PFSK-1 (cell line): Measurements from ENCODE around the gene RREB1.

Source experiments
- FOXP2 ChIP-seq: optimal IDR thresholded peaks from 2 replicates; pipeline ENCODE3; 2011; ENCODE audit warnings: borderline replicate concordance, control low read depth, inconsistent platforms; ENCODE audit not compliant: insufficient read depth; ENCODE audit errors: extremely low read length, extremely low read depth
- POLR2AphosphoS5 ChIP-seq: IDR thresholded peaks from 2 replicates; pipeline ENCODE4 v1.6.1; 2012; ENCODE audit warnings: low read depth, mild to moderate bottlenecking, control low read depth, low read length, moderate library complexity
- SIN3A ChIP-seq: IDR thresholded peaks from 2 replicates; pipeline ENCODE4 v1.6.1; 2012; ENCODE audit warnings: mild to moderate bottlenecking, low read length, moderate library complexity, borderline replicate concordance; ENCODE audit not compliant: insufficient read depth
- TAF1 ChIP-seq: IDR thresholded peaks from 2 replicates; pipeline ENCODE4 v1.6.1; 2012; ENCODE audit warnings: low read length, control low read depth, borderline replicate concordance; ENCODE audit not compliant: insufficient read depth
- TF ChIP-seq, protein P1 (sequence below), 2 experiments: IDR thresholded peaks; 2 replicates each; pipeline versions ENCODE4 v1.6.1 to v1.8.0; 2011 to 2012; ENCODE audit warnings: low read depth in 2 of 2, low read length in 2 of 2, control low read depth in 1 of 2, inconsistent platforms in 1 of 2, mild to moderate bottlenecking in 1 of 2, moderate library complexity in 1 of 2; ENCODE audit not compliant: insufficient read depth in 1 of 2

Gene RREB1

DNA sequence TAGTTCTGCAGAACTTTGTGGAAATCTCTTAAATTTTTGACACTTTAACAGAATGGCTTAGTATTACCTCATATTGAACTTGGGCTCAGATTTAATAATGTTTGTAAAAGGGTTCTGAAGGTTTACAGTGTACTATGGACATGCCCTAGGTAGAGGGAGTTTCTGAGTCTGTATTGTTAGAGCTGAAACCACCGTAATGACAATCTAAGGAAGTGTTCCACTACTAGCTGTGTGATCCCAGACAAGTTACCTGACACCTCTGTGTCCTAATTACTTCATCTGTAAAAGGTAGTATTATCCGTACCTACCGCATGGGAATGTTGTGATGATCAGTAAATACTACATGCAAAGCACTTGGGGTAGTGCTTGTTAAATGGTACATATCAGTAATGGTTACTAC, 86.9 kb downstream of the RREB1 start:
- TF ChIP-seq SIN3A = no peak
- TF ChIP-seq TAF1 = no peak
- no peak for TF ChIP-seq FOXP2
- TF ChIP-seq, protein P1, sequence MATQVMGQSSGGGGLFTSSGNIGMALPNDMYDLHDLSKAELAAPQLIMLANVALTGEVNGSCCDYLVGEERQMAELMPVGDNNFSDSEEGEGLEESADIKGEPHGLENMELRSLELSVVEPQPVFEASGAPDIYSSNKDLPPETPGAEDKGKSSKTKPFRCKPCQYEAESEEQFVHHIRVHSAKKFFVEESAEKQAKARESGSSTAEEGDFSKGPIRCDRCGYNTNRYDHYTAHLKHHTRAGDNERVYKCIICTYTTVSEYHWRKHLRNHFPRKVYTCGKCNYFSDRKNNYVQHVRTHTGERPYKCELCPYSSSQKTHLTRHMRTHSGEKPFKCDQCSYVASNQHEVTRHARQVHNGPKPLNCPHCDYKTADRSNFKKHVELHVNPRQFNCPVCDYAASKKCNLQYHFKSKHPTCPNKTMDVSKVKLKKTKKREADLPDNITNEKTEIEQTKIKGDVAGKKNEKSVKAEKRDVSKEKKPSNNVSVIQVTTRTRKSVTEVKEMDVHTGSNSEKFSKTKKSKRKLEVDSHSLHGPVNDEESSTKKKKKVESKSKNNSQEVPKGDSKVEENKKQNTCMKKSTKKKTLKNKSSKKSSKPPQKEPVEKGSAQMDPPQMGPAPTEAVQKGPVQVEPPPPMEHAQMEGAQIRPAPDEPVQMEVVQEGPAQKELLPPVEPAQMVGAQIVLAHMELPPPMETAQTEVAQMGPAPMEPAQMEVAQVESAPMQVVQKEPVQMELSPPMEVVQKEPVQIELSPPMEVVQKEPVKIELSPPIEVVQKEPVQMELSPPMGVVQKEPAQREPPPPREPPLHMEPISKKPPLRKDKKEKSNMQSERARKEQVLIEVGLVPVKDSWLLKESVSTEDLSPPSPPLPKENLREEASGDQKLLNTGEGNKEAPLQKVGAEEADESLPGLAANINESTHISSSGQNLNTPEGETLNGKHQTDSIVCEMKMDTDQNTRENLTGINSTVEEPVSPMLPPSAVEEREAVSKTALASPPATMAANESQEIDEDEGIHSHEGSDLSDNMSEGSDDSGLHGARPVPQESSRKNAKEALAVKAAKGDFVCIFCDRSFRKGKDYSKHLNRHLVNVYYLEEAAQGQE (IDR thresholded peaks at IDR 0.05; ENCODE audit: insufficient read depth in 1 of 2, low read depth in 2 of 2, low read length in 2 of 2) = no peak

DNA sequence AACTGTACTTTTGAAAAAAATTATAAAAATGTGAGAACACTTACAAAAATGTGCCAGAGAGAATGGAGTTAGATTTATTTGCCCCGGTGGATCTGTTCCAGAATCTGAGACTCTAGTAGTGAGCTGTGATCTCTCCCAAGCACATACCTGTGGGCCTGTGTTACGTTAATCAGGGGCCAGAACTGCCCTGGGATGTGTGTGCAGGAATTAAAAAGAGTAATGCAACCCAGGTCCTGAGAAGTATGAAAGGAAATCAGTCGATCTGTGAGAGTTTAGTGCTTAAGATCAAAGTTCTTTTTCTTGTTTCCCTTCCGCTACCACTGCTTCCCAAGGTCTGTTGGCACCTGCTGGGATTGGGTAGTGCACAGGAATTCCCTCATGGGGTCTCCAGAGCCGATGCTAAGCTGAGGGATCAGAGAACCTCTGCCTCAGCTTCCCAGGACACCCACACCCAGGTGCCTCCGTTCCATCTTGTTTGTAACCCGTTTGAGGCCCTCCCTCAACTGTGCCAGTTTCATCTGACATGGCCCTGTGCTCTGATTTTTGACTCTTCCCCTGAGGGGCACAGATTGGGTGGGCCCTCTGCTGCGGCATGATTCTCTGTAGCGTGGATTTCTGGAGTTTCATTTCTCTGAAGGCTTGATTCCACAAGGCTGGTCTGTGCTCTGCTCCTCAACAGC, 87.7 kb downstream of the RREB1 start:
- TF ChIP-seq TAF1 = no peak
- TF ChIP-seq SIN3A = no peak
- TF ChIP-seq, protein P1 (IDR thresholded peaks at IDR 0.05; ENCODE audit: insufficient read depth in 1 of 2, low read depth in 2 of 2, low read length in 2 of 2) = no peak
- no peak for TF ChIP-seq POLR2AphosphoS5
- no peak for TF ChIP-seq FOXP2

DNA sequence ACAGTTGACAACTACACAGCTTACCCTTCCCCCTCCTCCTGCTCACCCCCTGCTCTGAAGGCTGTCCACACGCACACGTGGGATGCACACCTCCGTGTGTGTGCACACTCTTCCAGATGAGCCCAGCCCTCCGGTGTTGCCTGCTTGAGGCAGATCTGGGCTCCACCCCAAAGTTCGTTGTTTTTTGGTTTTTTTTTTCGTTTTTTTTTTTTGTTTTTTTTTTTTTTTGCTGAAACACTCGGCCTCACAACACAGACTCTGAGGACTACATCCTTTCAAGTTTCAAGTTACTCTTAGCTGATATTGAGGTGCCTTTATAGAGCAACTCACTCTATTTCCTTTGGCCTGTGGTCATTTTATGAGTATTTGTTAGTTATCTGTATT, 88.2 kb downstream of the RREB1 start:
- TF ChIP-seq SIN3A (no peak), FOXP2 (no peak), TAF1 (no peak), POLR2AphosphoS5 (no peak)
- TF ChIP-seq, protein P1 (IDR thresholded peaks at IDR 0.05; ENCODE audit: insufficient read depth in 1 of 2, low read depth in 2 of 2, low read length in 2 of 2) = no peak

DNA sequence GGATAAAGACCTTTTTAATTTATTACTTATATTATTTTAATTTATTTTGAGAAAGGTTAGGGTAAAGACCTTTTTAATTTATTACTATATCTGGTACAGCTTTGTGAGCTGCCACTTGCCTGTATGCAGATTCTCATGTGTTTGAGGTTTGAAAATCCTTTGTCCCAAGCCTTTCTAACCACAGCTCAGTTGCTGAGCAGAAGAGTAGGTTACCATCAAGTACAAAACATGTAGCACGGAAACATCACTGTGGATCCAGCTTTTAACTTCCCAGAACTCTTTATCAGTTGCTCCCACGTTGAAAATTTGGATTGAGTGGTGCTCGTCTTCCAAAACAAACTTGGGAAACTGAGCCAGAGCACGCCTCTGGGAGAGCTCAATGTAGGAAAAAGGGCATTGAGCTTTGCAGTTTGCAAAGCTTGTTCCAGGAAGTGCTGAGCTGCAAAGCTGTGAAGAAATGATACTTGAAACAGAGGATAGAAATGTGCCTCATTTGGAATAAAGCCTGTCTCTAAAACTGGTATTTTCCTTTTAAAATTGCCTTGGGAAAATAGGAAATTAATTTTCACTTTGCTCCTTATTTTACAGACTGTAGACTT, 89.0 kb downstream of the RREB1 start:
- TF ChIP-seq POLR2AphosphoS5 (no peak), TAF1 (no peak), FOXP2 (no peak), SIN3A (no peak)
- TF ChIP-seq, protein P1 (IDR thresholded peaks at IDR 0.05; ENCODE audit: insufficient read depth in 1 of 2, low read depth in 2 of 2, low read length in 2 of 2) = no peak

DNA sequence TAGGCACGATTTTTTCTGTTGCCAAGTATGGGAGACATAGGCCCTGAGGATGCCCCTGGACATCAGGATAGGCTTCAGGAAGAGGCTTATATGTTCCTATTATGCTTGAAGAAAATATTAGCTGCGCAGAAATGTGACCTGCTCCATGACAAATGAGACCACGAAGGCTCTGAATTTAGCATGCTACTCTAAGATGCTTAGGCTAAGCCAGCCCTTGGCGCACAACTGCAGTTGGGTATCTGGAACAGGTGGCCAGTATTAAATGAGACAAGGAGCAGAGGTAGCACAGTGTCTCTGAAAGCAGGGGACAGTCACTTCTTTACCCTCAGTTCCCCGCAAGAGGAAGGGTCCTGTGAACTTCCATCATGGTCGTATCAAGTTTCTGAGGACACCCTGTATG, 90.0 kb downstream of the RREB1 start:
- TF ChIP-seq POLR2AphosphoS5 = no peak
